ENCODE data around the gene AR.
"Not testable (repeated sequence)": the region's sequence is repeated elsewhere in the genome, so short reads cannot be mapped to it uniquely, and the experiment has no call there.

AR gene

GRCh38 chrX:67624325-67624724, 80.5 kb downstream of the AR start:
- H3K9me3 ChIP-seq (ENCODE audit: control insufficient read depth in 1 of 2, low read length in 2 of 2), result no peaks in the 10 kb centered on the region
- H3K27me3 ChIP-seq (ENCODE audit: control insufficient read depth in 1 of 2, insufficient read depth in 2 of 2, low read length in 2 of 2), result no peaks in the 10 kb centered on the region
- no peak overlapping the region for H3K27ac ChIP-seq (ENCODE audit: low read depth, low read length)
- H3K4me1 ChIP-seq (ENCODE audit: control insufficient read depth in 1 of 2, insufficient read depth in 2 of 2, low read length in 2 of 2), result no peaks in the 10 kb centered on the region
- H3K36me3 ChIP-seq (ENCODE audit: control insufficient read depth in 1 of 2, insufficient read depth in 2 of 2, low read length in 2 of 2), result no peaks in the 10 kb centered on the region
- no peak overlapping the region for H3K9ac ChIP-seq (ENCODE audit: low read depth in 1 of 2, low read length in 2 of 2)
- no peak overlapping the region for H3K4me3 ChIP-seq (ENCODE audit: low read depth in 1 of 2, low read length in 2 of 2)

- Histone ChIP-seq H3K27me3 (ENCODE audit: control insufficient read depth in 1 of 2, insufficient read depth in 2 of 2, low read length in 2 of 2) (no peaks in the 10 kb centered on the region), H3K9me3 (ENCODE audit: control insufficient read depth in 1 of 2, low read length in 2 of 2) (peaks cover 0 to 2% of the 10 kb centered on the region in 2 donors), H3K27ac (ENCODE audit: low read depth, low read length) (no peak overlapping the region), H3K9ac (ENCODE audit: low read depth in 1 of 2, low read length in 2 of 2) (no peak overlapping the region), H3K36me3 (ENCODE audit: control insufficient read depth in 1 of 2, insufficient read depth in 2 of 2, low read length in 2 of 2) (no peaks in the 10 kb centered on the region), H3K4me3 (ENCODE audit: low read depth in 1 of 2, low read length in 2 of 2) (no peak overlapping the region), H3K4me1 (ENCODE audit: control insufficient read depth in 1 of 2, insufficient read depth in 2 of 2, low read length in 2 of 2) (no peaks in the 10 kb centered on the region)
Observed at GRCh38 chrX:67635424-67635823, 91.6 kb downstream of the AR start.

- Histone ChIP-seq H3K4me1 (ENCODE audit: control insufficient read depth in 1 of 2, insufficient read depth in 2 of 2, low read length in 2 of 2) (no peaks in the 10 kb centered on the region), H3K9ac (ENCODE audit: low read depth in 1 of 2, low read length in 2 of 2) (no peak overlapping the region), H3K27me3 (ENCODE audit: control insufficient read depth in 1 of 2, insufficient read depth in 2 of 2, low read length in 2 of 2) (no peaks in the 10 kb centered on the region), H3K36me3 (ENCODE audit: control insufficient read depth in 1 of 2, insufficient read depth in 2 of 2, low read length in 2 of 2) (no peaks in the 10 kb centered on the region), H3K27ac (ENCODE audit: low read depth, low read length) (no peak overlapping the region), H3K4me3 (ENCODE audit: low read depth in 1 of 2, low read length in 2 of 2) (no peak overlapping the region), H3K9me3 (ENCODE audit: control insufficient read depth in 1 of 2, low read length in 2 of 2) (peaks cover 0 to 2% of the 10 kb centered on the region in 2 donors)
Observed at GRCh38 chrX:67636532-67636931, 92.7 kb downstream of the AR start.

GRCh38 chrX:67637293-67637692, 93.5 kb downstream of the AR start:
- not testable (repeated sequence) for H3K4me3 ChIP-seq (ENCODE audit: low read depth in 1 of 2, low read length in 2 of 2)

GRCh38 chrX:67648361-67648760, 104.5 kb downstream of the AR start:
- H3K27me3 ChIP-seq (ENCODE audit: control insufficient read depth in 1 of 2, insufficient read depth in 2 of 2, low read length in 2 of 2), result no peaks in the 10 kb centered on the region
- no peak overlapping the region for H3K4me3 ChIP-seq (ENCODE audit: low read depth in 1 of 2, low read length in 2 of 2)

More at GRCh38 chrX:67637293-67637692, 93.5 kb downstream of the AR start:
- not testable (repeated sequence) for H3K4me1 ChIP-seq (ENCODE audit: control insufficient read depth in 1 of 2, insufficient read depth in 2 of 2, low read length in 2 of 2); H3K36me3 ChIP-seq (ENCODE audit: control insufficient read depth in 1 of 2, insufficient read depth in 2 of 2, low read length in 2 of 2); H3K9ac ChIP-seq (ENCODE audit: low read depth in 1 of 2, low read length in 2 of 2); H3K9me3 ChIP-seq (ENCODE audit: control insufficient read depth in 1 of 2, low read length in 2 of 2); H3K27me3 ChIP-seq (ENCODE audit: control insufficient read depth in 1 of 2, insufficient read depth in 2 of 2, low read length in 2 of 2); H3K27ac ChIP-seq (ENCODE audit: low read depth, low read length)

GRCh38 chrX:67651437-67652142, 107.8 kb downstream of the AR start:
- H3K36me3 ChIP-seq (ENCODE audit: control insufficient read depth in 1 of 2, insufficient read depth in 2 of 2, low read length in 2 of 2), result no peaks in the 10 kb centered on the region
- no peaks in the 10 kb centered on the region for H3K9me3 ChIP-seq (ENCODE audit: control insufficient read depth in 1 of 2, low read length in 2 of 2)
- H3K27me3 ChIP-seq (ENCODE audit: control insufficient read depth in 1 of 2, insufficient read depth in 2 of 2, low read length in 2 of 2), result no peaks in the 10 kb centered on the region
- H3K27ac ChIP-seq (ENCODE audit: low read depth, low read length), result no peak overlapping the region
- H3K4me1 ChIP-seq (ENCODE audit: control insufficient read depth in 1 of 2, insufficient read depth in 2 of 2, low read length in 2 of 2), result no peaks in the 10 kb centered on the region
- H3K9ac ChIP-seq (ENCODE audit: low read depth in 1 of 2, low read length in 2 of 2), result no peak overlapping the region
- H3K4me3 ChIP-seq (ENCODE audit: low read depth in 1 of 2, low read length in 2 of 2), result no peak overlapping the region

More at GRCh38 chrX:67648361-67648760, 104.5 kb downstream of the AR start:
- Histone ChIP-seq H3K9me3 (ENCODE audit: control insufficient read depth in 1 of 2, low read length in 2 of 2) (no peaks in the 10 kb centered on the region), H3K36me3 (ENCODE audit: control insufficient read depth in 1 of 2, insufficient read depth in 2 of 2, low read length in 2 of 2) (no peaks in the 10 kb centered on the region), H3K27ac (ENCODE audit: low read depth, low read length) (no peak overlapping the region), H3K9ac (ENCODE audit: low read depth in 1 of 2, low read length in 2 of 2) (no peak overlapping the region), H3K4me1 (ENCODE audit: control insufficient read depth in 1 of 2, insufficient read depth in 2 of 2, low read length in 2 of 2) (no peaks in the 10 kb centered on the region)

GRCh38 chrX:67652543-67652942, 108.7 kb downstream of the AR start:
- no peaks in the 10 kb centered on the region for H3K27me3 ChIP-seq (ENCODE audit: control insufficient read depth in 1 of 2, insufficient read depth in 2 of 2, low read length in 2 of 2)
- H3K27ac ChIP-seq (ENCODE audit: low read depth, low read length), result no peak overlapping the region
- no peaks in the 10 kb centered on the region for H3K9me3 ChIP-seq (ENCODE audit: control insufficient read depth in 1 of 2, low read length in 2 of 2)
- no peaks in the 10 kb centered on the region for H3K4me1 ChIP-seq (ENCODE audit: control insufficient read depth in 1 of 2, insufficient read depth in 2 of 2, low read length in 2 of 2)
- H3K4me3 ChIP-seq (ENCODE audit: low read depth in 1 of 2, low read length in 2 of 2), result no peak overlapping the region
- no peaks in the 10 kb centered on the region for H3K36me3 ChIP-seq (ENCODE audit: control insufficient read depth in 1 of 2, insufficient read depth in 2 of 2, low read length in 2 of 2)
- H3K9ac ChIP-seq (ENCODE audit: low read depth in 1 of 2, low read length in 2 of 2), result no peak overlapping the region

- Histone ChIP-seq H3K9me3 (ENCODE audit: control insufficient read depth in 1 of 2, low read length in 2 of 2) (no peaks in the 10 kb centered on the region), H3K4me1 (ENCODE audit: control insufficient read depth in 1 of 2, insufficient read depth in 2 of 2, low read length in 2 of 2) (no peaks in the 10 kb centered on the region), H3K4me3 (ENCODE audit: low read depth in 1 of 2, low read length in 2 of 2) (no peak overlapping the region), H3K27ac (ENCODE audit: low read depth, low read length) (no peak overlapping the region), H3K9ac (ENCODE audit: low read depth in 1 of 2, low read length in 2 of 2) (no peak overlapping the region), H3K36me3 (ENCODE audit: control insufficient read depth in 1 of 2, insufficient read depth in 2 of 2, low read length in 2 of 2) (no peaks in the 10 kb centered on the region), H3K27me3 (ENCODE audit: control insufficient read depth in 1 of 2, insufficient read depth in 2 of 2, low read length in 2 of 2) (no peaks in the 10 kb centered on the region)
Observed at GRCh38 chrX:67654301-67654700, 110.5 kb downstream of the AR start.

- no peak overlapping the region for H3K27ac ChIP-seq (ENCODE audit: low read depth, low read length)
Observed at GRCh38 chrX:67665583-67665982, 121.8 kb downstream of the AR start.

GRCh38 chrX:67670717-67671116, 126.9 kb downstream of the AR start:
- not testable (repeated sequence) for H3K9me3 ChIP-seq (ENCODE audit: control insufficient read depth in 1 of 2, low read length in 2 of 2); H3K36me3 ChIP-seq (ENCODE audit: control insufficient read depth in 1 of 2, insufficient read depth in 2 of 2, low read length in 2 of 2); H3K9ac ChIP-seq (ENCODE audit: low read depth in 1 of 2, low read length in 2 of 2); H3K4me1 ChIP-seq (ENCODE audit: control insufficient read depth in 1 of 2, insufficient read depth in 2 of 2, low read length in 2 of 2); H3K27ac ChIP-seq (ENCODE audit: low read depth, low read length); H3K27me3 ChIP-seq (ENCODE audit: control insufficient read depth in 1 of 2, insufficient read depth in 2 of 2, low read length in 2 of 2); H3K4me3 ChIP-seq (ENCODE audit: low read depth in 1 of 2, low read length in 2 of 2)

More at GRCh38 chrX:67665583-67665982, 121.8 kb downstream of the AR start:
- H3K9ac ChIP-seq (ENCODE audit: low read depth in 1 of 2, low read length in 2 of 2), result no peak overlapping the region
- H3K27me3 ChIP-seq (ENCODE audit: control insufficient read depth in 1 of 2, insufficient read depth in 2 of 2, low read length in 2 of 2), result no peaks in the 10 kb centered on the region
- no peak overlapping the region for H3K4me3 ChIP-seq (ENCODE audit: low read depth in 1 of 2, low read length in 2 of 2)
- no peaks in the 10 kb centered on the region for H3K36me3 ChIP-seq (ENCODE audit: control insufficient read depth in 1 of 2, insufficient read depth in 2 of 2, low read length in 2 of 2)
- H3K9me3 ChIP-seq (ENCODE audit: control insufficient read depth in 1 of 2, low read length in 2 of 2), result no peaks in the 10 kb centered on the region
- no peaks in the 10 kb centered on the region for H3K4me1 ChIP-seq (ENCODE audit: control insufficient read depth in 1 of 2, insufficient read depth in 2 of 2, low read length in 2 of 2)
